ENCODE measurements around the gene MANSC4. TPM values are rescaled to one million over a fixed set of nuclear protein-coding genes. Genes with fewer than 3 reads are reported as not detected.

Gene MANSC4
- total and polyA plus RNA-seq, 2 donors (not counting 3 experiments of a cell fraction or from before 2014, with no cell fraction given): not detected

- no peak overlapping the region for H3K27ac ChIP-seq (ENCODE audit: insufficient read depth, low read depth, low read length)
- no TSS peak for BruUV-seq (replicated peaks)
- no peak for DNase-seq (ENCODE audit: low read depth, low spot score)
- ChIA-PET CTCF (interaction anchor here (1.5 kb wide), 1 partner anchor 8 kb away, joined by 4 read pairs; no protein-coding TSS in a partner anchor), POLR2A (no interaction called here)
- no peaks in the 10 kb centered on the region for H4K20me1 ChIP-seq (replicated peaks; ENCODE audit: control insufficient read depth, extremely low read depth, insufficient read depth, low read length)
- no peaks in the 10 kb centered on the region for H3K36me3 ChIP-seq (ENCODE audit: control insufficient read depth in 2 of 2, extremely low read depth in 1 of 2, insufficient read depth in 2 of 2, low read length in 2 of 2)
- no peaks in the 10 kb centered on the region for H3K9me1 ChIP-seq (replicated peaks; ENCODE audit: control insufficient read depth, extremely low read depth, insufficient read depth, low read length)
- intact Hi-C loops (cut with micrococcal nuclease): no loop called here
- no peak overlapping the region for H3K9ac ChIP-seq (replicated peaks; ENCODE audit: extremely low read depth, insufficient read depth, low read length)
- H2AFZ ChIP-seq (ENCODE audit: low read depth, low read length): no peak overlapping the region
- H3K9me3 ChIP-seq (replicated peaks; ENCODE audit: control insufficient read depth, insufficient read depth, low read length): no peaks in the 10 kb centered on the region
- H3K4me3 ChIP-seq (replicated peaks in 1 of 3; ENCODE audit: insufficient read depth in 1 of 3, low read depth in 1 of 3, low read length in 3 of 3): no peak overlapping the region
- no peaks in the 10 kb centered on the region for H3K27me3 ChIP-seq (ENCODE audit: control insufficient read depth in 2 of 2, insufficient read depth in 2 of 2, low read length in 2 of 2)
- dilution Hi-C loops (cut with MboI; ENCODE audit: extremely low pct_ligation_motif_present, low sequenced_read_pairs): no loop called here
- FAIRE-seq: no peak
- TF ChIP-seq POLR2AphosphoS5 (IDR thresholded peaks at IDR 0.05; ENCODE audit: insufficient read depth, low read depth, low read length): no peak
- no peak for TF ChIP-seq EZH2 (IDR thresholded peaks at IDR 0.05; ENCODE audit: borderline replicate concordance, low read depth, low read length, severe bottlenecking)
- TF ChIP-seq CTCF (IDR thresholded peaks at IDR 0.05; ENCODE audit: extremely low read depth in 1 of 2, insufficient read depth in 1 of 2, low read depth in 1 of 2, low read length in 2 of 2): no peak
- TF ChIP-seq POLR2A (IDR thresholded peaks at IDR 0.05; ENCODE audit: low read depth, low read length): no peak
- no peak for TF ChIP-seq FOS (IDR thresholded peaks at IDR 0.05; ENCODE audit: borderline replicate concordance, insufficient read depth, low read length)
- H3K4me1 ChIP-seq (ENCODE audit: control insufficient read depth, extremely low read depth, insufficient read depth, low read length): no peaks in the 10 kb centered on the region
- no peak overlapping the region for H3K4me2 ChIP-seq (ENCODE audit: insufficient read depth, low read length)
- no peaks in the 10 kb centered on the region for H3K79me2 ChIP-seq (ENCODE audit: control insufficient read depth, insufficient read depth, low read length)
Measured at GRCh38 chr12:27812502-27812901, 32.5 kb upstream of the MANSC4 start.

- H3K4me3 ChIP-seq (replicated peaks in 1 of 3; ENCODE audit: insufficient read depth in 1 of 3, low read depth in 1 of 3, low read length in 3 of 3): no peak overlapping the region
- POLR2A ChIA-PET: no interaction called here
Measured at GRCh38 chr12:27810756-27811155, 30.7 kb upstream of the MANSC4 start.

More at GRCh38 chr12:27810756-27811155, 30.7 kb upstream of the MANSC4 start:
- Histone ChIP-seq H4K20me1 (replicated peaks; ENCODE audit: control insufficient read depth, extremely low read depth, insufficient read depth, low read length) (no peaks in the 10 kb centered on the region), H3K4me2 (ENCODE audit: insufficient read depth, low read length) (no peak overlapping the region), H3K9ac (replicated peaks; ENCODE audit: extremely low read depth, insufficient read depth, low read length) (no peak overlapping the region), H3K9me1 (replicated peaks; ENCODE audit: control insufficient read depth, extremely low read depth, insufficient read depth, low read length) (no peaks in the 10 kb centered on the region), H3K79me2 (ENCODE audit: control insufficient read depth, insufficient read depth, low read length) (no peaks in the 10 kb centered on the region), H3K9me3 (replicated peaks; ENCODE audit: control insufficient read depth, insufficient read depth, low read length) (no peaks in the 10 kb centered on the region), H3K4me1 (ENCODE audit: control insufficient read depth, extremely low read depth, insufficient read depth, low read length) (no peaks in the 10 kb centered on the region), H3K27me3 (ENCODE audit: control insufficient read depth in 2 of 2, insufficient read depth in 2 of 2, low read length in 2 of 2) (peaks cover 0 to 3% of the 10 kb centered on the region in 2 experiments), H3K36me3 (ENCODE audit: control insufficient read depth in 2 of 2, extremely low read depth in 1 of 2, insufficient read depth in 2 of 2, low read length in 2 of 2) (no peaks in the 10 kb centered on the region), H2AFZ (ENCODE audit: low read depth, low read length) (no peak overlapping the region), H3K27ac (ENCODE audit: insufficient read depth, low read depth, low read length) (no peak overlapping the region)
- dilution Hi-C loops (cut with MboI; ENCODE audit: extremely low pct_ligation_motif_present, low sequenced_read_pairs): no loop called here
- no peak for FAIRE-seq
- intact Hi-C loops (cut with micrococcal nuclease): no loop called here
- CTCF ChIA-PET: interaction anchor here (0.8 to 1.1 kb wide), 2 partner anchors 11 to 39 kb away, joined by 3 to 6 read pairs; no protein-coding TSS in a partner anchor
- TF ChIP-seq CTCF (IDR thresholded peaks at IDR 0.05; ENCODE audit: extremely low read depth in 1 of 2, insufficient read depth in 1 of 2, low read depth in 1 of 2, low read length in 2 of 2) (no peak), GATA2 (IDR thresholded peaks at IDR 0.05; ENCODE audit: insufficient read depth, insufficient read length, low read depth, low read length) (no peak), JUN (IDR thresholded peaks at IDR 0.05; ENCODE audit: borderline replicate concordance, insufficient read depth, insufficient read length, low read depth) (no peak), POLR2A (IDR thresholded peaks at IDR 0.05; ENCODE audit: low read depth, low read length) (no peak), POLR2AphosphoS5 (IDR thresholded peaks at IDR 0.05; ENCODE audit: insufficient read depth, low read depth, low read length) (no peak), MAX (IDR thresholded peaks at IDR 0.05; ENCODE audit: insufficient read depth, insufficient read length) (no peak), MYC (IDR thresholded peaks at IDR 0.05; ENCODE audit: low read depth, low read length) (no peak), FOS (IDR thresholded peaks at IDR 0.05; ENCODE audit: borderline replicate concordance, insufficient read depth, low read length) (no peak), EZH2 (IDR thresholded peaks at IDR 0.05; ENCODE audit: borderline replicate concordance, low read depth, low read length, severe bottlenecking) (no peak)
- no peak for DNase-seq (ENCODE audit: low read depth, low spot score)
- BruUV-seq (replicated peaks): no TSS peak

Data from endothelial cell of umbilical vein (primary cell).